HepG2 (cell line): ENCODE results near the gene MRPL2. TPM values are rescaled to one million over a fixed set of nuclear protein-coding genes. Genes with fewer than 3 reads are reported as not detected.

Source experiments
- FOXO4 ChIP-seq: sonication (generic); formaldehyde crosslinking; conservative IDR thresholded peaks from 2 replicates; pipeline ENCODE4 v1.8.1; 2023; ENCODE audit warnings: missing genetic modification reagents
- GTF3A ChIP-seq: sonication (generic); formaldehyde crosslinking; conservative IDR thresholded peaks from 2 replicates; pipeline ENCODE4 v1.4.0; 2020; ENCODE audit warnings: mild to moderate bottlenecking, missing genetic modification reagents
- MTA1 ChIP-seq: sonication (generic); formaldehyde crosslinking; IDR thresholded peaks from 2 replicates; pipeline ENCODE4 v1.4.0; 2020; ENCODE audit warnings: missing genetic modification reagents, mild to moderate bottlenecking, borderline replicate concordance
- POLR2AphosphoS2 ChIP-seq: IDR thresholded peaks from 2 replicates; pipeline ENCODE4 v1.6.1; 2011; ENCODE audit warnings: low read depth, low read length, improper control_type of control experiment
- PRMT3 ChIP-seq: sonication (generic); formaldehyde crosslinking; IDR thresholded peaks from 2 replicates; pipeline ENCODE4 v1.8.1; 2022; ENCODE audit warnings: low read depth, mild to moderate bottlenecking, moderate library complexity, missing genetic modification reagents, borderline replicate concordance
- REST ChIP-seq, 2 experiments: IDR thresholded peaks; 2 replicates each; pipeline ENCODE4 v1.6.1; 2011 to 2012; ENCODE audit warnings: low read length in 2 of 2, borderline replicate concordance in 1 of 2, low read depth in 1 of 2, mild to moderate bottlenecking in 1 of 2, moderate library complexity in 1 of 2
- ZFP90 ChIP-seq: sonication (generic); formaldehyde crosslinking; IDR thresholded peaks from 2 replicates; pipeline ENCODE4 v1.8.0; 2022; ENCODE audit warnings: missing genetic modification reagents, mild to moderate bottlenecking, inconsistent platforms, borderline replicate concordance
- ZNF121 ChIP-seq: sonication (generic); formaldehyde crosslinking; IDR thresholded peaks from 2 replicates; pipeline ENCODE4 v1.5.0; 2020; ENCODE audit warnings: mild to moderate bottlenecking, missing genetic modification reagents
- ZNF644 ChIP-seq: IDR thresholded peaks from 2 replicates; pipeline ENCODE4 v1.6.1; 2016; ENCODE audit warnings: low read depth
- ZSCAN31 ChIP-seq: sonication (generic); formaldehyde crosslinking; IDR thresholded peaks from 2 replicates; pipeline ENCODE4 v1.5.0; 2020; ENCODE audit warnings: low read depth, mild to moderate bottlenecking, missing genetic modification reagents
- polyA plus RNA-seq, 8 experiments: library from polyadenylated mRNA; depleted of rRNA in 3 of 8; stranded (reverse) in 7 of 8; unstranded in 1 of 8; fragments of >200 nt; fragmentation: Illumina TruSeq in 4 of 8; extraction: Trizol in 4 of 8; gene quantifications; 2 replicates each; pipeline versions ENCODE4 v1.2.1 to v1.2.3, GENCODE V29; 2011 to 2016; ENCODE audit warnings: low read depth in 4 of 8, missing spikeins in 1 of 8, mixed read lengths in 1 of 8; ENCODE audit not compliant: insufficient read depth in 1 of 8
- total RNA-seq, 5 experiments: library from RNA; depleted of rRNA; stranded (reverse); fragments of >200 nt; fragmentation: Illumina TruSeq; extraction: Trizol; gene quantifications; 2 replicates each; pipeline ENCODE4 v1.2.3, GENCODE V29; 2016; ENCODE audit warnings: low read depth in 1 of 5

Gene MRPL2
- total and polyA plus RNA-seq, 2 of the 13 experiments (the other 11 are each of a cell fraction or from before 2014, with no cell fraction given): 56.8 to 65.6 TPM

- TF ChIP-seq PRMT3 (CRISPR knock-in tag) (no peak), ZNF121 (no peak), ZFP90 (CRISPR knock-in tag) (0 out of 2 replicates have a peak, but pooled peaks have one; percentile 12), REST (IDR thresholded peaks at IDR 0.05; ENCODE audit: borderline replicate concordance in 1 of 2, low read depth in 1 of 2, low read length in 2 of 2) (no peak), GTF3A (CRISPR knock-in tag) (no peak), ZSCAN31 (CRISPR knock-in tag) (no peak), POLR2AphosphoS2 (no peak), MTA1 (CRISPR knock-in tag) (no peak), FOXO4 (CRISPR knock-in tag) (no peak), ZNF644 (CRISPR knock-in tag) (no peak)
Measured at GRCh38 chr6:43096451-43097097, 37.3 kb upstream of the MRPL2 start (continued).
